HG03135 (cell line): ENCODE data around the gene SPECC1.

ENCODE experiments used
- ATAC-seq: cut with Tn5 transposase; IDR thresholded peaks from one replicate; pipeline ENCODE4 v1.9.1; 2021; ENCODE audit warnings: mild to moderate bottlenecking, moderate library complexity; ENCODE audit not compliant: unreplicated experiment

SPECC1 gene

DNA sequence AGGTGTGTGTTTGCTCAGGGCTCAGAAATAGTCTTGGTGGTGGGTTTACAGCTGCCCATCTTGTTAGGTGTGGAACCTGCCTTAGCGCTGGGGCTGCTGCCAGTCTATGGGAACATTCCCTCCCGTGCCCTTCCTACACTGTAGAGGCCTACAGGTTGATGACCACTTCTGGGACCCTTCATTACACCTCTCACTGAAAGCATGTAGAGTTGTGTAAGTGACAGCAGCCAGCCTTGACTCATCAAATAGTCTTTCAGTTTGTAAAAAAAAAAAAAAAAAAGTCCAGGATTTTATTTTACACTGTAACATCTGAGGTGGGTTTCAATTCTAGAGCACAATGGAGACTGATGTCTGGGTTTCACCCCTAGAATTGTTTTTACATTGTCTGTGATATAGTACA, 193.9 kb downstream of the SPECC1 start:
- ATAC-seq: no peak

GRCh38 chr17:20203761-20204263, 194.7 kb downstream of the SPECC1 start:
- ATAC-seq: no peak

- ATAC-seq: no peak
Observed at GRCh38 chr17:20205609-20206008, 196.4 kb downstream of the SPECC1 start.

DNA sequence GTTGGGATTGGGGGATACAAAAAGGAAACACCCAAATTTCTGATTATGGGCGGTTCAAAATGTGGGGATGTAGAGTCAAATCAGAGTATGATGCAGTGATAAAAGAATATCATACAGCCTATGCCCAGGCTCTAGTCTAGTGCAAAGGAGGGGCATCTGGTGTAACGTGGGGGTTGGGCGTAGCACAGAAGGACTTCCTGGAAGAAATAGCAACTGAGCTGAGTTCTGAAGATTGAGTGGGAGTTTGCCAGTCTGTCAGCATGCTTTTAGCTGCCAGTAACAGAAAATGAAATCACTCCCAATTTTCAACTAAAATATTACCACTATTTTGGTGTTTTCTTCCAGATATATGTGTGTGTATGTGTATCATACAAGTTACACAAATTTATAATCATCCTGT, 196.9 kb downstream of the SPECC1 start:
- no peak for ATAC-seq

- no peak for ATAC-seq
Observed at GRCh38 chr17:20206591-20206990, 197.4 kb downstream of the SPECC1 start.

DNA sequence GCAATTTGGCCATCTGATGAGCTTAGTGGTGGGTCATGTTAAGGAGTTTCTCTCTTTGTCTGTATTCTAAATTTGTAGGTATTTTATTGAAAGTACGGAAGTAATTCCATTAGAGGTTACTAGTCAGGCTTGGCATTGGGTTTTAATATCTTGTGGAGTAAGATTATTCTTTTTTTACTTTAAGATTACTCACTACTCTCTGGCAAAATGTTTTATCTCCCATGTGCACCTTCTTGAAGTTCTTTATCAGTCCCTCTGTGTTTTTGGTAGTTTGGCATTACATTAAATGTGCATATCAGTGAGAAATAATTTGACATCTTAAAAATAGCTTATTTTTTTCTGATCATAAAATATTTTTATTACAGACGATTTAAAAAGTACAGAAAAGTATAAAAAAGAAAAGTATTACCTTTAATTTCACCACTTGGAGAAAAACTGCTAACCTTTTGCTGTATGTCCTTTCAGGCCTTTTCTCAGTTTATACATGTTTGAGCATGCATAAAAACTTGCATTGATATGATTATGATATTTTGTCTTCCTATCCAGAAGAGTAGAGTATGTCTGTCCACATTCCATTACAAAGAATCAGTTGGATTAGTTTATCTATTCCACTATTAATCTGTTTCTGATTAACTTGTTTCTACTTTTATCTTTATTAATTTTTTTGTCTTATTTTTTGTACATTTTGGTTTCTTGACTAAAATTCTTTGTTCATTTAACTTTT, 198.3 kb downstream of the SPECC1 start:
- ATAC-seq: no peak

DNA sequence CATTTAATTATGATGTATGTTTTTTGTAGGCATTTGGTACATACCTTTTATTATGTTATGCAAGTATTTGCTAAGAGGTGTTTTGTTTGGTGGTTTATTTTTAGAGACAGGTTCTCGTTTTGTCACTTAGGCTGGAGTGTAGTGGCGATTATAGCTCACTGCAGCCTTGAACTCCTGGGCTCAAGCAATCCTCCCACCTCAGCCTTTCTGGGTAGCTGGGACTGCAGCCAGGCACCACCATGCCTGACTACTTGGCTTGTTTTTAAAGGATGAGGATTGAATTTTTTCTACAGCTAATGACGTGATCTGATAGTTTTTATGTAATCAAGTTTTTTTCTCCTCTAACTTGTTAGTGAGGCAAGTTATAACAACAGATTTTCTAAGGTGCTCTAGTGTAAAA, 199.6 kb downstream of the SPECC1 start:
- ATAC-seq: no peak

DNA sequence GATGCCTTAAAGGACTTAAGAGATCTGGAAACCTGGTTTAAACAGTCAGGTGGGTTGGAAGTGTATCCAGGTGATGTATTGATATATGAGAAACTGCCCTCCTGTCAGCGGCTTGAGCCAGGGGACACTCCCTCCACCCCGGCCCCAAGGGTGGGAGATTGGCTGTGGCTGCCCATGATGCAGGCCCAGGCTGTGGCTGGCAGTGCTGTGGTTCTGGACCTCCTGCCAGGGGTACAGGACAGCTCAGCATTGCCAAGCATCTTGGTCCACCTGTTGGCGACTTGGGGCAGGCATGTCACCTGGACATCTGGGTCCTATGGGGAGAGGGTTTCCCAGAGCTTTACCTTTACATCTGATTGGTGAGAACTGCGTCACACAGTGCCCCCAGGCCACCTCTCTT, 201.0 kb downstream of the SPECC1 start:
- ATAC-seq: no peak

DNA sequence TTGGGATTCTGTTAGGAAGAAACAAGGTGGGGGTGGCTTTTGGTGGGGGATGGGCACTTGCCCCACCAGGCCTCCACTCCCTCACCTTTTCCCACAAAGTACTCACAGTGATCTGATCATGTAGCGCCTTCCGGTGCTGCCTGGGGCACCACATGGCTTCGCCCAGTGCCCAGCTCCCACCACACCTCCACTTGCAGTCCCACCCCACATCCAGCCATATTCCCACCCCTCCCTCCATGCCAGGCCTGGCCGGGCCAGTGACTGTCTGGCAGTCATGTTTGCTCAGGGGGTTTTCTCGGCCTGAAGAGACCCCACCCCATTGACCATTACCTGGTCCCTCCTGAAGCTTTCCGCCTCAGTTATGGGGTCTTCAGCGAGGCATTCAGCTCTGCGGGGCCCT, 201.5 kb downstream of the SPECC1 start:
- no peak for ATAC-seq

DNA sequence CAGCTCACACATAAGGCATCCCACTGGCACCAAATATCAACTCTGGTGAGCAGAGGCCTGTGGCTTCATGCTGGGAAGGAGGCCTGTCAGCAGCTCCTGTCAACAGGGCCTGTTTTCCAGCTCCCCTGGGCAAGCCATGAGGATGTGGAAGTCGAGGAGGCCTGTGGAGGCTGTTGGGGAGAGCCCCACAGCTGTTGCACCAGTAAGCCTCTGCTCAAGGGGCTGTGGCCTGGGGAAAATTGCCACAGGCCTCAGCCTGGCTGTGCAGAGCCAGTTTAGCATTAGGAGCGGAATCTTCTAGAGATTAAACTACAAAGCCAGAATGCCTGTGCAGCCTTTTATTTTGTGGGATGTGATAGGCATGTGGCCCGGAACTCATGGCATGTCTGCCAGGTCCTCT, 202.1 kb downstream of the SPECC1 start:
- ATAC-seq: no peak

- ATAC-seq: no peak
Observed at GRCh38 chr17:20213449-20213848, 204.3 kb downstream of the SPECC1 start.

DNA sequence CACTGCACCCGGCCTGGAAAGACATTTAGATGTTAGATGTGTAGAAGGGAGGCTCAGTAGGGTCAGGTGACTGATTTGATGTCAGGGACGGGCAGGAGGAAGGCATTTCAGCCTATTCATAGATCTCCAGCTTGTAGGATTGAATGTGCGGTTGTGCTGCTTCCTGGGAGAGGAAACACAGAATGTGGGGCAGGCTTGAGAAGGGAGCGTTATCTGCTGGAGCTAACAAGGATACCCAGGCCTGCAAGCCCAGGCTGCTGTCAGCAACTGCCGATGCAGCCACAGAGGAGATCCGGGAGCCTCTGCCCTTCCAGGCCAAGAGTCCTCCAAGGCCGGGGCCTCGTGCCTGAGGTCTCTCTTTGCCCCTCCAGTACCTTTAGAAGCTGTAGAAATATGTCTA, 205.6 kb downstream of the SPECC1 start:
- no peak for ATAC-seq

- ATAC-seq: no peak
Observed at GRCh38 chr17:20216154-20216815, 207.1 kb downstream of the SPECC1 start.

DNA sequence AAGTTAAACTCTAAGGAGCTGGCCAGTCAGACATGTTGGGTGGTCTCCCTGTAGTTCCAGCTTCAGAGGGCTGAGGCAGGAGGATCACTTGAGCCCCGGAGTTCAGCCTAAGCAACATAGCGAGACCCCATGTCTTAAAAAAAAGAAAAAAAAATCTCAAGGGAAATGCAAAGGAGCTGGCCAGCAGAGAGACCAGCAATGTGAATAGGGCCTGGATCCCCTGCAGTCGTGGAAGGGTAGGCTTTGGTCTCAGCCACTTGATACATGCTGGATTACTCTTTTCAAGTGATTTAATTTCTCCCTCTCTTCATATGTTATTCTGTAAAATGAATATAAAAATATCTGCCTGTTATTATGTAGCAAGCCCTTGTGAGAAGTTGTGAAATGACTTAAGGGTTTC, 207.7 kb downstream of the SPECC1 start:
- ATAC-seq: no peak

DNA sequence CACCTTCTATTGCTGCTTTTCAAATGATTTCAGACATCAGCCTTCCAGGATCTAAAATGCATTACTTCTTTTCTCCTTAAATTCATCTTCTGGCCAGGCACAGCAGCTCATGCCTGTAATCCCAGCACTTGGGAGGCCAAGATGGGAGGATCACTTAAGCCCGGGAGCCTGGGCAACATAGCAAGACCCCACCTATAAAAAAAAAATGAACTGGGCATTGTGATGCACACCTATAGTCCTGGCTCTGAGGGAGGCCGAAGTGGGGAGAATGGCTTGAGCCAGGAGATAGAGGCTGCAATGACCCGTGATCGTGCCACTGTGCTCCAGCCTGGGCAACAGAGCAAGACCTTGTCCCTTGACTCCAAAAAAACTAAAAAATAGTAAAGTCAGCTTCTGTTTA, 208.5 kb downstream of the SPECC1 start:
- ATAC-seq: no peak

DNA sequence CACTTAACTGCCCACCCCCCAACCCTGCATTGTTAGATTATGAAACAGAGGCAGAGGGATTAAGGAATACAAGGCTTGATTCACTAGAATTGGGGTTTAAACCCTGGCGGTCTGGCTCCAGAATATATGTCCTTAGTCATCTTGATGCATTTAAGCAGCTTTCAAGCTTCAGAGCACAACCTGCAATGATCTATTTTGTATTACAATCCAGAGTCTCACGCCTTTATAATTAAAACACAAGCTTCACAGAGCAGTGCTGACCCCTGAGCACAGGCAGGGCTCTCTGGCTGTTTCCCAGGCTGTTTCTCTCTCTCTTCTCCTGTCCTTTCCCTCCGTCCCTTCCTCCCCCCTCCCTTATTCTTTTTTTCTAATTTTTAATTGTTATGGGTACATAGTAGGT, 209.1 kb downstream of the SPECC1 start:
- no peak for ATAC-seq

GRCh38 chr17:20223808-20224328, 214.7 kb downstream of the SPECC1 start:
- ATAC-seq: no peak

GRCh38 chr17:20224379-20224778, 215.2 kb downstream of the SPECC1 start:
- no peak for ATAC-seq

DNA sequence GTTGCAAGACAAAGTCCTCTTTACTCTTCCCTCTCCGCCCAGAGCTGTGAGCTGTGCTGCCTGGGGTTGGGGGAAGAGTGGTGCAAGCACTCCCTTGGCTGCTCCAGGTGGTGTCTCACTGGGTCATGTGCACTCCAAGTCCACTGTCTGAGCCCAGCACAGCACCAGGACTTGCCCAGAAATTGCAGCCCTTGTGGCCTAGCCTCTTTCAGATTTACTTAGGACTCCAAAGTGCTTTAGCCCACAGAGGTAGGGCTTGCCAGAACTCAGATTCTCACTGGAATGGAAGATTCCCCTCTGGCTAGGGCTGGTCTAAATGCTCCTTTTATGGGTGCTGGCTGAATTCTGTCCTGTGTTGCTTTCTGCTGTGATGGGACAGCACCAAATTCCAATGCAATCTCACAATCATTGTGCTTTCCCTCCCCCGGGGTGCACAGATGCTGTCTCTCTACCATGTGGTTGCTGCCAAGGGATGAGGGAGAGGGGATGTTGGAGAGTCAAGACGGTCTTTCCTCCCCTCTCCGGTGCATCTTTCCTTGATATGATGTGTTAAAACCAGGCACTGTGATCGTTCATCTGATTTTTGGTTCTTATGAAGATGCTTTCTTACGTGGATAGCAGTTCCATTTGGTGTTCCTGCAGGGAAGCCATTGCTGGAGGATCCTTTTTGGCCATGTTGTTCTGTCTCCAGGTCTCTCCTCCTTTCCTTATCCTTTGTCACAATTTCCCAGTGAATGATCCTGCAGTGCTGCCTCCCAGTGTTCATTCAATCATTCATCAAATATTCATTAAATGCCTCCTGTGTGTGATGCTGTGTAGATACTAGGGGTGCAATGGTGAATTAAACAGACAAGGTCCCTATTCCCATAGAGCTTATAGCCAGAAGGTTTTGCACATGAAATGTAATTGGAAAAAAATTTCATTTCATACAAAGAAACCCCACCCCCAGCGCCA, 216.3 kb downstream of the SPECC1 start:
- ATAC-seq: no peak

DNA sequence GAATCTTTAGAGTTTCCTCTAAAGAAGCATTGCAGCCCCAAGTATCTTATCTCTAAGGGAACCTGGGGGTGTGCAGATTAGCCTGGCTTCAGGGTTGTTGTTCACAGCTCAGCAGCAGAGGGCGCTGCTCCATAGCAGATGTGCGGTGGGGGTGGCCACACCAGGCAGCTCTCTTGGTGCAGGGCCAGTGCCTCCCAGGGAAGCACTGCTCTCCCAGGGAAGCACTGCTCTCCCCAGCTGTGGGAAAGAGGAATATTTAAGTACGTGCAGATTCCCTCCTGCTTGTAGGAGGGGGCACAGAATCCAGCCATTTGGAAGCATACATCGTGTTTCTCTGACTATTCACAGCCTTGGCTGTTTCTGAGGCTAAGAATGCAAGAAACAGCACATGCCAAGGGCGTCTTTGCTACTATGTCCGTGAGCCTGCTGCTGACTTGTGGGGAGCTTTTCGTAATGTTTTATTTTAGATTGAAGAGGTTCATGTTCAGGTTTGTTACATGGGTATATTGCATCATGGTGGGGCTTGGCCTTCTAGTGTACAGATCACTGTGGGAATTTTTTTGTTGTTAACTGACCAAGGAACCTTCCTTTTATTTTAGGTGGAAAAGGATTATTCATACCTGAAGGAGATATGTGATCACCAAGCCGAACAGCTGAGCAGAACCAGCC, 217.8 kb downstream of the SPECC1 start:
- peak; percentile 63 for ATAC-seq
